ENCODE data around the gene ANKK1.

DNA sequence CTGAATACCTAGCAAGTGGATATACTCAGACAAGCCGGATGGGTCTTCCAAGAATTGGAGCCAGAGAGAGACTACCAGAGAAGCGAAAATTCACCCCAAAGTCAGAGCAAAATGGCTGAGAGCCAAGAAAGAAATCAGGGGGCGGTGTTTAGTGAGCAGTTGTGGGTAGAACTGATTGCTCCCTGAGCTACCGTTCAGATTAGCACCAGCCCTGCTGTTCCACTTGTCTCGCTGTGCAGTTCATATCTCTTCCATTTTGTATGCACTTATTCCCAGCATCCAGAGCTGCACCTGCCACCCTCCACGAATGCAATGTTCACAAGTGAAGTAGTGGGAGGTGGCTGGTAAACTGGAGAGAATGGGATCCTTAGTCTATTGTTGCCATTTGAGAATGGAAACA, 62.2 kb downstream of the ANKK1 start:
- TF ChIP-seq EZH2 (IDR thresholded peaks at IDR 0.05; ENCODE audit: borderline replicate concordance, low read length): no peak
- TF ChIP-seq, protein P1, sequence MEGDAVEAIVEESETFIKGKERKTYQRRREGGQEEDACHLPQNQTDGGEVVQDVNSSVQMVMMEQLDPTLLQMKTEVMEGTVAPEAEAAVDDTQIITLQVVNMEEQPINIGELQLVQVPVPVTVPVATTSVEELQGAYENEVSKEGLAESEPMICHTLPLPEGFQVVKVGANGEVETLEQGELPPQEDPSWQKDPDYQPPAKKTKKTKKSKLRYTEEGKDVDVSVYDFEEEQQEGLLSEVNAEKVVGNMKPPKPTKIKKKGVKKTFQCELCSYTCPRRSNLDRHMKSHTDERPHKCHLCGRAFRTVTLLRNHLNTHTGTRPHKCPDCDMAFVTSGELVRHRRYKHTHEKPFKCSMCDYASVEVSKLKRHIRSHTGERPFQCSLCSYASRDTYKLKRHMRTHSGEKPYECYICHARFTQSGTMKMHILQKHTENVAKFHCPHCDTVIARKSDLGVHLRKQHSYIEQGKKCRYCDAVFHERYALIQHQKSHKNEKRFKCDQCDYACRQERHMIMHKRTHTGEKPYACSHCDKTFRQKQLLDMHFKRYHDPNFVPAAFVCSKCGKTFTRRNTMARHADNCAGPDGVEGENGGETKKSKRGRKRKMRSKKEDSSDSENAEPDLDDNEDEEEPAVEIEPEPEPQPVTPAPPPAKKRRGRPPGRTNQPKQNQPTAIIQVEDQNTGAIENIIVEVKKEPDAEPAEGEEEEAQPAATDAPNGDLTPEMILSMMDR (conservative IDR thresholded peaks at IDR 0.05 in 1 of 2, IDR thresholded peaks at IDR 0.05 in 1 of 2; ENCODE audit: extremely low read depth in 1 of 2, insufficient read depth in 1 of 2, low read depth in 1 of 2, low read length in 2 of 2): no peak

Measured in mammary epithelial cell (primary cell).